Heart left ventricle (tissue), 13 donors: Measurements from ENCODE around the gene SCAMP1.

Experiments used
- CTCF ChIP-seq, 12 donors: fragments of 200-600 bp; sonication (generic) in 4 of 12; IDR thresholded peaks; one replicate each; pipeline versions ENCODE4 v1.5.0 to v1.8.0; 2018 to 2022; ENCODE audit warnings: antibody characterized with exemption in 12 of 12, mild to moderate bottlenecking in 5 of 12
- POLR2A ChIP-seq, 2 donors: fragments of 450-650 bp; IDR thresholded peaks; one replicate each; pipeline ENCODE4 v1.6.1; 2017; ENCODE audit warnings: antibody characterized with exemption in 2 of 2, mild to moderate bottlenecking in 2 of 2, moderate library complexity in 2 of 2
- donor health status: ischemic (EF 13 %, LVEDD 7.1; RV severe dilation, severe dysfunction).
- donor health status: DM: no; HTN: yes; CAD: no.
- donor health status: DM: no; HTN: no; CAD: no.
- donor health status: ischemic (EF 25% LVEDD 6.9; RV normal size, moderate dysfunction).
- donor health status: ischemic (EF 25% LVEDD 5.7; RV mildly dilated, moderate dysfunction).
- donor health status: ischemic (EF 35%, LVEDD 5.7; RV mildly dilated, moderate dysfunction).
- donor health status: nonischemic (EF 11% LVEDD 7.7; RV severe dilation, severe dysfunction).
- donor health status: DM: yes; HTN: yes; CAD: no.
- donor health status: PGD.
- donor health status: ischemic (EF 29% LVEDD 5.4; RV normal size, mild dysfunction).
- donor health status: nonischemic (EF 23%, LVEDD 6.1; RV moderate dilation, normal function).

GRCh38 chr5:78500028-78500427 lies 139.6 kb downstream of the SCAMP1 start:
- no peak for TF ChIP-seq CTCF (IDR thresholded peaks at IDR 0.05)
- no peak for TF ChIP-seq POLR2A (IDR thresholded peaks at IDR 0.05)
